ENCODE data around the gene ETFDH. TPM values are rescaled to one million over a fixed set of nuclear protein-coding genes. Genes with fewer than 3 reads are reported as not detected.

ETFDH gene
- total RNA-seq, 1 donor from 2014 or later, result 15.4 TPM

DNA sequence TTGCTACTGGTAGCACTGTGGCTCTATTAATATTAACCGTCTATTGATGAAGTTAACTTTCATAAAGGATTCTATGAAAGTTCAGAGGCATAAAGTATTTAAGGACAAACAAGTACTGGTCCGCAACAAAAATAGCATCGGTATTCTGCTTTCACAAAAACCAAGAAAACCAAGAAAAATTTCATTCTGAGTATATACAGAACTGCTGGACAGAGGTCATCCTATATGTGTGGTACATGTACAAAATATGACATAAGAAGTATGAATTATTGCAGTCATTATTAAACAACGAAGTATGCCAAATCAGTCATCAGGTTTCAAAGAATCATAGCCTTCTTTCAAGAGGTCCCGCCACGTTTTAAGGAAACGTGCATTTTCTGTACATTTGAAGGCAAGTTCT is 2.8 kb upstream of the ETFDH start:
- Mint-ChIP-seq H3K27ac (no peak overlapping the region), H3K4me1 (peaks cover 23% of the 10 kb centered on the region), H3K36me3 (ENCODE audit: low read depth) (peaks cover 16% of the 10 kb centered on the region), H3K27me3 (no peaks in the 10 kb centered on the region), H3K4me3 (no peak overlapping the region), H3K9me3 (no peaks in the 10 kb centered on the region)
- no peak for ATAC-seq (ENCODE audit: low read depth)
- no peak for TF ChIP-seq CTCF (IDR thresholded peaks at IDR 0.05)
- no peak for DNase-seq
- POLR2A ChIA-PET, result interaction anchor here (0.6 kb wide), 1 partner anchor 52 kb away, joined by 7 read pairs; no protein-coding TSS in a partner anchor
- intact Hi-C loops (cut with micrococcal nuclease), result no loop called here
- CTCF ChIA-PET, result no interaction called here

DNA sequence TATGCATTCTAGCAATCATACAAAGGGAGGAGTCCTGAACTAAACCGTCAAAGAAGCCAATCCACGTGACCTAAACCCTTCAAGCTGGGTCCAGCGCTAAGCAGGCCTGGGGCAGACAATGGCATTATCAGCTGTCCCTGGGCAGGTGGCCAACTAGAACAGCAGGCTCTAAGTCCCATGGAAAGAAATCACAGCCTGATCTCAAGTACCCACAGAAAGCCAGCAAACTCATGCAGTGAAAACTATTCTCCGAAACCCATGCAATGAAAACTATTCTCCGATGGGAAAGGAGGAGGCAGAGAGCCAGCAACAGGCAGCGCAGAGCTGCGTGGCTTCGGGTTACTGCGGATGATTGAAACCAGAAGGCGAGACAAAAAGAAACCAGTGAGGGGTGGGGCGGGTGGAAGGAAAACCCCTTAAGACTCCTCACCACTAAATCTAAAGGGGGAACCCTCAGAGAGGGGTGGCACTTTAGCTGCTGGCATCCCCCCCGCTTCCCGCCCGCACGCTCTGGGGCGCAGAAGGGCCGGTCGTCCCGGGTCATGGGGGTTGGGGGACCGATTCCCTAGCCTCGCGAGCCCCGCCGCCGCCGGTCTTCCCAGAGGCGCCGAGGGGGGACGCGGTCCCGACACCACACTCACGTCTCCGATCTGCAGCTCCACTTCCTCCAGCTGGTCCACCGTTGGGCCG is 976 bp upstream of the ETFDH start:
- ChIA-PET CTCF (interaction anchor here (1.0 kb wide), 1 partner anchor 347 kb away, joined by 3 read pairs; no protein-coding TSS in a partner anchor), POLR2A (interaction anchor here (1.1 kb wide), 1 partner anchor 431 kb away, joined by 4 read pairs; no protein-coding TSS in a partner anchor)
- no peak for TF ChIP-seq CTCF (IDR thresholded peaks at IDR 0.05)
- Mint-ChIP-seq H3K4me3 (peak overlapping the region; percentile 98), H3K27ac (peak overlapping the region; percentile 96), H3K27me3 (no peaks in the 10 kb centered on the region), H3K36me3 (ENCODE audit: low read depth) (peaks cover 12% of the 10 kb centered on the region), H3K9me3 (no peaks in the 10 kb centered on the region), H3K4me1 (peaks cover 23% of the 10 kb centered on the region)
- DNase-seq (no peak), ATAC-seq (ENCODE audit: low read depth) (peak; percentile 4)
- intact Hi-C loops (cut with micrococcal nuclease), result loop anchor here (1.0 to 5.0 kb wide), 3 partner anchors 98 to 532 kb away; partner anchors contain the start of gene FNIP2

GRCh38 chr4:158671665-158671914 is 506 bp upstream of the ETFDH start, which contains the start of gene C4orf46:
C4orf46 (minus strand) TSS chr4:158671887; CDS start chr4:158671801, 86 bp downstream.
- DNase-seq, result no peak
- POLR2A ChIA-PET, result interaction anchor here (1.1 kb wide), 1 partner anchor 430 kb away, joined by 4 read pairs; no protein-coding TSS in a partner anchor
- CTCF ChIA-PET, result no interaction called here
- H3K4me3 Mint-ChIP-seq, result peak within 1 kb of the TSS; percentile 98
- peaks cover 23% of the 10 kb centered on the region for H3K4me1 Mint-ChIP-seq
- no peak for ATAC-seq (ENCODE audit: low read depth)
- intact Hi-C loops (cut with micrococcal nuclease), result loop anchor here (1.0 to 5.0 kb wide), 3 partner anchors 97 to 532 kb away; partner anchors contain the start of gene FNIP2
- peaks cover 12% of the 10 kb centered on the region for H3K36me3 Mint-ChIP-seq (ENCODE audit: low read depth)
- peak within 1 kb of the TSS; percentile 96 for H3K27ac Mint-ChIP-seq
- TF ChIP-seq CTCF (IDR thresholded peaks at IDR 0.05), result no peak
- H3K27me3 Mint-ChIP-seq, result no peaks in the 10 kb centered on the region
- H3K9me3 Mint-ChIP-seq, result no peaks in the 10 kb centered on the region

- peaks cover 23% of the 10 kb centered on the region for H3K4me1 Mint-ChIP-seq
- CTCF ChIA-PET, result no interaction called here
- no peak overlapping the region for H3K4me3 Mint-ChIP-seq
- no peak overlapping the region for H3K27ac Mint-ChIP-seq
- H3K36me3 Mint-ChIP-seq (ENCODE audit: low read depth), result peaks cover 9% of the 10 kb centered on the region
- no peaks in the 10 kb centered on the region for H3K9me3 Mint-ChIP-seq
- intact Hi-C loops (cut with micrococcal nuclease), result loop anchor here (2.0 to 5.0 kb wide), 2 partner anchors 179 to 501 kb away; no protein-coding TSS in a partner anchor
- DNase-seq, result no peak
- ATAC-seq (ENCODE audit: low read depth), result no peak
- no peak for TF ChIP-seq CTCF (IDR thresholded peaks at IDR 0.05)
- POLR2A ChIA-PET, result no interaction called here
- H3K27me3 Mint-ChIP-seq, result no peaks in the 10 kb centered on the region
Measured at GRCh38 chr4:158673633-158674032, 1.5 kb downstream of the ETFDH start.

GRCh38 chr4:158676076-158676475 is 4.0 kb downstream of the ETFDH start:
- H3K9me3 Mint-ChIP-seq, result no peaks in the 10 kb centered on the region
- POLR2A ChIA-PET, result no interaction called here
- DNase-seq, result no peak
- peaks cover 13% of the 10 kb centered on the region for H3K4me1 Mint-ChIP-seq
- no peak overlapping the region for H3K27ac Mint-ChIP-seq
- intact Hi-C loops (cut with micrococcal nuclease), result no loop called here
- ATAC-seq (ENCODE audit: low read depth), result no peak
- H3K27me3 Mint-ChIP-seq, result no peaks in the 10 kb centered on the region
- no peak for TF ChIP-seq CTCF (IDR thresholded peaks at IDR 0.05)
- peaks cover 14% of the 10 kb centered on the region for H3K36me3 Mint-ChIP-seq (ENCODE audit: low read depth)
- no peak overlapping the region for H3K4me3 Mint-ChIP-seq
- CTCF ChIA-PET, result no interaction called here
